Activated CD8-positive, alpha-beta memory T cell treated with anti-CD3 and anti-CD28 coated beads for 48 hours (primary cell): ENCODE results near the gene OSBP2.
"Not testable (repeated sequence)": the region's sequence is repeated elsewhere in the genome, so short reads cannot be mapped to it uniquely, and the experiment has no call there.

Source experiments
- DNase-seq, 3 experiments: peaks; one replicate each; pipeline ENCODE4 v3.0.0-alpha.2; 2020; ENCODE audit warnings: low read depth in 2 of 3, low spot score in 2 of 3

The OSBP2 gene

DNA sequence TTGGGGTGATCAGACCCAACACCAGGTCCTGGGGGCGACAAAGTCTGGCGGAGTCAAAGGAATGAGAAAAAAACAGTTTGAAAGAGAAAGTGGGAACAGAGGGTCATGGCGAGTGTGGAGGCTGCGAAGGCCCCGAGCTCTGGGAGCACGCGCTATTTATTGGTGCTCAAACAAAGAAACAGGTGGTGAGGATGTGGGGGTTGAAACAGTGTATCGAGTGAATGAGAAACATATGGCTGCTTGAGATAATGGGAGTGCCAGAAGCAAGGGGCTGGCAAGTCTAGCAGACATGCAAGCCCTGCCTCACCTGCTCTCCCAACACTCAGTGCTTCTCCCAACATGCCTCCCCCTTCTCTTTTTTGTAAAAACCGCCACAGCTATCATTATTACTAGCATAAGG lies 19.2 kb upstream of the OSBP2 start:
- DNase-seq = no peak

DNA sequence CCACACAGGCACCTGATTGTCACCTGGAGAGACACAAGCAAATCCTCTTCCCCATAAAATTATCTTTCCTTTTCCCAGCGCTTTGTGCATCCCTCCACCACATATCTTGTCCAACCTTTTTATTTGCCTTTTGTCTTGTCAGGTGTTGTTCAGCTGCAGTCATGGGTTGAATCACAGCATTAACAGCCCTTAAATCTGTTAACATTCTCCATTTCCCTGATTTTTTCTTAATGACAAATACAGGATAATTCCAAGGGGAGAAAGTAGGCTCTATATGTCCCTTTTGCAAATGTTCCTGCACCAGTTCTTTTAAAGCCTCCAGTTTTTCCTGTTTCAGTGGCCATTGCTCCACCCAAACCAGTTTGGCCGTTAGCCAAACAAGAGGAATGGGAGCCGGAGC lies 18.1 kb upstream of the OSBP2 start:
- not testable (repeated sequence) for DNase-seq

GRCh38 chr22:30679895-30680690 lies 14.6 kb upstream of the OSBP2 start:
- not testable (repeated sequence) for DNase-seq

- DNase-seq = no peak
Measured at GRCh38 chr22:30680991-30681770, 13.5 kb upstream of the OSBP2 start.

DNA sequence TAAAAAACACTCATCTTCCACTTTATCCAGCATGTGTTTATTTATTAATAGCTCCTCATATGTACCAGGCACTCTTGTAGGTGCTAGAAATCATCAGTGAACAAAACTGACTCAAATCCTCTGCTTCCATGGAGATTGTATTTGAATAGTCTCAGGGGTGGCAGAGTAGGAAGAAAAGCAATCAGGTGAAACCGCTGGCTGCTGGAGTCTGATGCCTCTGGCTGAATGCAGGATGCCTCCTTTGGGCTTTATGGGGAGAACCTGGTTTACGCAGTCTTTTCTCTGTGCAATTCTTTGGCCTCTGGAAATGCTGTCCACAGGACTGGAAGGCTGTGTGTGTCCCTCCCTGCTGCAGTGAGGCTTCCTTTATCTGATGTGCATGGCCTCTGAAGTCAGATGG lies 12.8 kb upstream of the OSBP2 start:
- DNase-seq = no peak

DNA sequence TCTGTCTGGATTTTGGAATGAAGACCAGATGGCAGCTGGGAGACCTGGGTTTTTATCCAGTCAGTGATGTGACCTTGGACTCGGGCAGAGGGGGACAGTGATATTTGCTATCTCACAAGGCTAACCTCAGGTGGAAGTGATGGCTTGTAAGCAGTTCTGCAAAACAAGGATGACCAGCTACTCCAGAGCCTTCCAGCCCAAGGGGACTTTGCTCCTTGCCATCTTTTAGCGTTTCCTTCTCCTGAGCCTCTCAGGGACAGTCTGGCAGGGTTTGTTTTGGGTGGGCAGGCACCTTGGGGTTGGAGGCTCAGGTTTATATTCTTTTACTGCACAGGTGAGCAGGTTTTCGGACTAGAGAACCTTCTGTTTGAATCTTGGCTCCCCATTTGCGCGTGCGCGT lies 9.5 kb upstream of the OSBP2 start:
- DNase-seq = no peak

- DNase-seq = no peak
Measured at GRCh38 chr22:30687358-30687757, 7.3 kb upstream of the OSBP2 start.

DNA sequence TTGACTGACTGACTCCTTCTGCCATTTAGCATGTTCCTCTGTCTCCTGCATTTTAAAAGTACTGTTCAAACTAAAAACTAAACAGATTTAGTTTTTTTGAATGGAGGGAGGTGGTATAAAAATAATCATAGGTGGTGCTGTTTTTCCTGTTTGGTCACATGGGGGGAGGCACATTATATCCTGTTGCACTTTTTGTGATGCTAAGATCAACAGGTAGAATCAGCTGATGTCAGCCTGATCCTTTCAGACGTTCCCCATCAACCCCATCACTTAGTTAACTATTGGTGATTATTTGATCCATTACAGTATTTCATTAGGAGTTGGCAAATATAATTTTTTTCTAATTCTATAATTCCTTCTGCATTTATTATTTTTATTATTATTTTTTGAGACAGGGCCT lies 5.1 kb upstream of the OSBP2 start:
- DNase-seq = no peak

GRCh38 chr22:30691204-30691603 lies 3.5 kb upstream of the OSBP2 start:
- no peak for DNase-seq

DNA sequence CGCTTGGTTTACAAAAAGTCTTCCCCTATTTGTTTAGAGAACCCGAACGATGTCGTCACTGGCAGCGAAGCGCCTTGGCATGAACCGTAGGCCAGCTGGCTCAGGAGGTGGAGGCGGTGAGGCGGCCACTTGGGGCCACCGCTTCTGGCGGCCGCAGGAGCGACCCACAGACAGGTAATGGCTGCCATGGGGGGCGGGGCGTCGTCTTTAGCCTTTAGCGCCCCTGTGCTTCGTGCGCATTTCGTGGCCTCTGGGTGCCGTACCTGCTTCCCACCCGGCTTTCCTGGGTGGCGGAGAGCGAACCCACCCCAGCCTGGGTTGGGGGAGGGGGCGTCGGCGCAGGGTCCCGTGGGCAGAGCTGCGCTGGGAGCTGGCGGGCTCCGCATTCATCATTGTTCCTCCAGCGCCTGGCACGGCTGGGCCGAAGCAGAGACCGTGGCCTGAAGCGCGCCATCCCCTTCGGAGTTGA lies 469 bp upstream of the OSBP2 start:
- DNase-seq = peak in 2 of 3 experiments; percentile 19 to 20

DNA sequence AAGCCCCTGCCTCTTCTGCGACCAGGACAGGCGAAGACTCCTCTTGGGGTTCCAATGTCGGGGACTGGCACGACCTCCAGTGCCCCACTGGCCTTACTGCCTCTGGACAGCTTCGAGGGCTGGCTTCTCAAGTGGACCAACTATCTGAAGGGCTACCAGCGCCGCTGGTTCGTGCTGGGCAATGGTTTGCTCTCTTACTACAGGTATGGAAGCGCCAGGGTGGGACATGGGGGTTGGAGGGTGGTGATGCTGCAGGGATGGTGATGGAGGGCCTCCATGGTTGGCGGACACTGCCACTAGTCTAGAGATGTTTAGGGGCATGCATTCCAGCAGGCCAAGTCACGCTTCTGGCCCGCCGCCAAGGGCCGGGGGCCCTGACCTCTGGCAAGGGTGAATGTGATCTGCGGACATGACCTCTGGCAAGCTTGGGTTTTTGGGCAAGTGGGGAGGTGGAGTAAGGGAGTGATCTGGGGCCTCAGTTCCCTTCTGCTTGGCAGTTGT lies 727 bp downstream of the OSBP2 start:
- DNase-seq = no peak

DNA sequence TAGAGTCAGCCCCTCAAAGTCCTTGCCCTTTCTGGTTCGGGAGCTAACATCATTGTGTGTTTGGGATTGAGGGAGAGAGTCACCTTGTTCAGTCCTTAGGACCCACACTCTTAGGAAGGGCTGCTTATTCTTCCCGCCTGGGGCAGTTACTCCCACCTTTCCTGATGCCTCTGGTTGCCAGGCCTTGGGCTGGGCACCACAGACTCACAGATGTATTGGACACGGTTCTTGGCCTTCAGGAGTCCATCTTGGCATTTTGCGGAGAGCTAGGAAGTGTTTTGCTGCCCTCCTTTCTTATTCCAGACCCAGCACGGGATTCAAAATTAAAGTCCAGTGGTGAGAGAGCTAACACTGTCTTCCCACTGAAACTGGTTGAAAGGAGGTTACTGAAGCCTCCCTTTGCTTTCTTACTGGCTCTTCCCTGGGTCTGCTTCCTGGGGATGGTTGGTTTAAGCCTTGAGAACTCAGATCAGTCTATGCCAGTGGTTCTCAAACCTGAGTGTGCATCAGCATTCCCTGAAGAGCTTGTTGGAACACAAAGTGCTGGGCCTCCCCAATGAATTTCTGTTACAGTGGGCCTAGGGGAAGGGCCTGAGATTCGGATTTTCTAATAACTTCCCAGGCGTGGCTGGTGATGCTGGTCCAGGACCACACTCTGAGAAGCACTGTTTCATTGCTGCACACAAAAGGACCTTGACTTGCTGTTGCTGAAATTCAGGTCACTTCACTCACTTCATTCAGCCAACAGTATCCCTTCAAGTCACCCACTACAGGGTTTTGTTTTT lies 1.4 kb downstream of the OSBP2 start:
- DNase-seq = no peak

GRCh38 chr22:30697975-30698374 lies 3.3 kb downstream of the OSBP2 start:
- no peak for DNase-seq

GRCh38 chr22:30701872-30702271 lies 7.2 kb downstream of the OSBP2 start:
- no peak for DNase-seq

- DNase-seq = no peak
Measured at GRCh38 chr22:30702856-30703255, 8.2 kb downstream of the OSBP2 start.

GRCh38 chr22:30704978-30705377 lies 10.3 kb downstream of the OSBP2 start:
- DNase-seq = no peak

- no peak for DNase-seq
Measured at GRCh38 chr22:30705710-30706651, 11.3 kb downstream of the OSBP2 start.

GRCh38 chr22:30709980-30710379 lies 15.3 kb downstream of the OSBP2 start:
- DNase-seq = not testable (repeated sequence)

DNA sequence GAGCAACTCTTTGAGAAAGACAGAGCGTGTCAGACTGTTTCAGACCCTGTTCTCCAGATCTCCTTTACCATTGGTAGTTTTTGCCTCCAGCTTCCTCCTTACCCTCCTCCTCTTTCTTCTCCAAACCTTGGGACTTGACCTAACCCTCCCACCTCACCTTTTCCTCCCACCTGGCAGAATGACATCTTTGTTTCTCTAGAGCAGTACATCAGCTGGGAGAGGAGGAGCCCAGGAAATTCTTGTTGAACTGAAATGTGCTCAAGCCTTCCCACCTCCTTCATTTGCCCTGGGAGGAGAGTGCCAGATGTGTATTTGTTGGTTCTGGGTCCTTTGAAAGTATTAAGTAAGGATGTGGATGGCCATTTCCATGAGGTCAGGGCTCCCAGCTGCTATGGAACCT lies 17.4 kb downstream of the OSBP2 start:
- DNase-seq = no peak

GRCh38 chr22:30714062-30714461 lies 19.4 kb downstream of the OSBP2 start:
- no peak for DNase-seq
